Measurements from ENCODE around the gene CPT2.
"Not testable (repeated sequence)": the region's sequence is repeated elsewhere in the genome, so short reads cannot be mapped to it uniquely, and the experiment has no call there.

The CPT2 gene

GRCh38 chr1:53182716-53183094, 13.9 kb upstream of the CPT2 start:
- DNase-seq = no peak

DNA sequence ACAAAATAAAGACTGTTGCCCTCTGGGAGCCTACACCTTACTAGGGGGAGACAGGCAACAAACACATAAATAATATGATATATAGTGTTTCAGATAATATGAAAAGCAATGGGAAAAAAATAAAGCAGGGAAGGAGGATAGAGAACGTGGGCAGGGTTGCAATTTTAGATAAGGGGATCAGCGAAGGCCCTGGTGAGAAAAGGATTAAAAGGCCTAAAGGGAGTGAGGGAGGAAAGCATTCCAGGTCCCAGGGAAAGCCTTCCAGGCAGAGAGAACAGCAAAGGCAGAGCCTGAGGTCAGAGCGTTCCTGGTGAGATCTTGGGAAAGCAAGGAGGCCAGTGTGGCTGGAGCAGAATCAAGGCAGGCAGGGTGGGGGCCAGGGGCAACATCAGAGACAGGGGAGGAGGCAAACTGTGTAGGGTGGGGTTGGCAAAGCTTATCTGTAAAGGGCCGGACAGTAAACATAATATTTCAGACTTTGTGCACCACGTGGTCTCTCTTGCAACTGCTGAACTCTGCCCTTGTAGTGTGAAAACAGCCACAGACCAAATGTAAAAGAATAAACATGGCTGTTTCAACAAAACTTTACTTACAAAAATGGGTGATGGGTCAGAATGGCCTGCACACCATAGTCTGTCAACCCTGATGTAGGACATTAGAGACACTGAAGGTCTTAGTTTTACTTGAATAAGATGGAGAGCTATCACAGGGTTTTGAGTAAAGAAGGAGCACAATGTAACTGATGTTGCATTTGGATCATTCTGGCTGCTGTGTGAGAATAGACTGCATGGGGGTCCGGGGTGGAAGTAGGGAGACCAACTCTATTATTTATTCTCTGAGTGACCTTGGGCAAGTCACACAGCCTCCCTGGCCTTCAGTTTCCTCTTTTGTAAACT, 13.3 kb upstream of the CPT2 start:
- DNase-seq = no peak

DNA sequence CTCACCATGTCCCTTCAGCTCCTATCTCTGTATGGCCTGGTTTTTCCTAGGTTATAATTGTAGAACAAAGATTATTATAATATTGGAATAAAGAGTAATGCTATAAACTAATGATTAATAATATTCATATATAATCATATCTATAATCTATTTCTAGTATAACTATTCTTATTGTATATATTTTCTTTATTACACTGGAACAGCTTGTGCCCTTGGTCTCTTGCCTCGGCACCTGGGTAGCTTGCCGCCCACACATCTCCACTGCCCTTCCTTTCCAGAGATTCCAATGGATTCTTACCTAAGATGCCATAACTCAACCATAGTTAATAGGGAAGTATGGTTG, 10.7 kb upstream of the CPT2 start:
- DNase-seq = not testable (repeated sequence)

GRCh38 chr1:53186533-53186932, 10.1 kb upstream of the CPT2 start:
- DNase-seq = no peak

DNA sequence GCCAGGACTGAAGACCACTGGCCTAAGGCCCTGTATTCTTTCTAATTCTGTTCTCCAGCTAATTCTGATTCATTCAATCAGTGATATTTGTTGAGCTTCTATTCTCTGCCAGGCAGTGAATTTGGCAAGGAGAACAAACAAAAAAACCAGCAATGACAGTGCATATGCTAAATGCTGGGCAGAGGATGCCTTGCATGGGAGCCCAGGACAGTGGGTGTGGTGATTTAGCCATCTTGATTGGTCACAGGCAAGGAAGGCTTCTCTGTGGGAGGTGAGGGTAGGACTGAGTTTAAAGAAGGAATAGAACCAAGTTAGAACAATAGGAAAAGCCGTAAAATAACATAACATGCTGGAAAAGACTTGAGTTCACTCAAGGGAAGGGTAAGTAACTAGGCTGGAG, 9.2 kb upstream of the CPT2 start:
- DNase-seq = no peak

DNA sequence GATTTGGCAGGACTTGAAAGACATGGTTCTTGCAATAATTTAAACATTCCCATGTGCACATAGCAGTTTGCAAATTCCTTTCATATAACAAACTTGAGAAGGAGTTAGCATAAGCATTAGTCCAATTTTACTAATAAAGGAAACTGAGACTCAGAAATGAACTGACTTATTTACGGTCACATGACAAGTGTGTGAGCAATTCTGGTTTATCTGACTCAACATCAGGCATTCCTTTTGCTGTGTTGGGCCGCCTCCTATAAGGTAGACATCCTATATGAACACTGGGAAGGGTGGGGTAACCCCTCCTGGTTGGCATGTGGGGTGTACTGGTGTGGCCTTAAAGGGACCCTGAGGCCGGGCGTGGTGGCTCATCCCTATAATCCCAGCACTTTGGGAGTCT, 8.5 kb upstream of the CPT2 start:
- DNase-seq = no peak

- DNase-seq = no peak
Measured at GRCh38 chr1:53189061-53189460, 7.6 kb upstream of the CPT2 start.

- DNase-seq = no peak
Measured at GRCh38 chr1:53190210-53190611, 6.4 kb upstream of the CPT2 start.

- no peak for DNase-seq
Measured at GRCh38 chr1:53195246-53196016, 1.2 kb upstream of the CPT2 start.

DNA sequence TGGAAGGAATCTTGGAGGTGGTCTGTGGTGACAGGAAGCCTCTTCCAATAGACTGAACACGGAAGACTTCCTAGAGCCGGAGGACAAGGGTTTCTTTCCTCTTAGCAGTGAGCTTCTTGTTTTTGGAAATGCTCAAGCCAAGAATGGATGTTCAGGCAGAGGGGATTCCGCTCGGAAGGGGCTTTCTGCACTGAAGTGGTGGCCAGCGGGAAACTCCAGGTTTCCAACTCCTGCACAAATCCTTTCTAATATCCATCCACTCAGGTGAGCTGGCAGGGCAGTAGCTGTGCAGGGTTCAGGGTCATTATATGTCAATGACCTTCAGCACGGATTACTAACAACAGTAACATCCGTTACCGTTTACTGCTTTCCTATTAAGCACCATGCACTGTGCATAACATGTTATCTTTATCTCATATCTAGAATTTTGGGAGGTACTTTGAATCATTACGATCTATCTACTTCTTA, 573 bp upstream of the CPT2 start:
- no peak for DNase-seq

DNA sequence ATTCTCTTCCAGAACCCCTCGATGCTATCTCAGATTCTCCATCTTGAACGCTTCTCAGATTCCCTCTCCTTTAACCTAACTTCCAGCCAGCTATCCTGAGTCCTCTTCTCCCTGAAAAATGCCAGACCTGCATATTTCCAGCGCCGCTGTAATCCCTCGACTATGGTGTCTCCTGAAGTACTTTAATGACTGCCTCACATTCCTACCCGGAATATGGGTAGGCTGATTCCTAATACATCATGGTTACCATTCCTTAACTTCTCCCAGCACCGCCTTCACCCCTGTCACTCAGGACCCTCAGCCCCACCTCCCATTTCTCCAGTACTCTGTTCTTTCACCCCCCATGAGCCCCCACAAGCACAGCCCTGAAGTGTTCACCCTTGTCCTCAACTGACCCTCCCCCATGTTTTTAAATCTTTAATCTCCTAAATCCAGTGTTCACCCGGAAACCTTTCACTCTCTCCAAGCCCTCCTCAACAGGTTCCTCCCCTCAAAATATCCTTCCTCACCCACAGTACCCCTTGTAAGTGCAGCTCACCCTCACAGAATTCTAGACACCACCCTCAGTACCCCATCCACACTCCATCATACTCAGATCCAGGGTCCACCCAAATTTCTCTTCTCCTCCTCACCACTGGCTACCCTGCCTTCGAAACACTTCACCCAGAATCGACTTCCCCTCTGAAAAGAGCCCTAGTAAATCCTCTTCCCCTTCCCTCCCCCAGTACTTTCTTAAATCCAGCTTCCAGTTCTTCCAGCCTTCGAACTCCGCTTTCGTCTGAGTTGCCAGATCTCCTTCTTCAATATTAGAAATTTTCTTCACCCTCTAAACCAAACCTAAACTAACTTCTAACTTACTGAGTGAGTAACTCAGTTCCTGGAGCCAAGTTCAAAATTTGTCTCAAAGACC, 922 bp downstream of the CPT2 start:
- no peak for DNase-seq

DNA sequence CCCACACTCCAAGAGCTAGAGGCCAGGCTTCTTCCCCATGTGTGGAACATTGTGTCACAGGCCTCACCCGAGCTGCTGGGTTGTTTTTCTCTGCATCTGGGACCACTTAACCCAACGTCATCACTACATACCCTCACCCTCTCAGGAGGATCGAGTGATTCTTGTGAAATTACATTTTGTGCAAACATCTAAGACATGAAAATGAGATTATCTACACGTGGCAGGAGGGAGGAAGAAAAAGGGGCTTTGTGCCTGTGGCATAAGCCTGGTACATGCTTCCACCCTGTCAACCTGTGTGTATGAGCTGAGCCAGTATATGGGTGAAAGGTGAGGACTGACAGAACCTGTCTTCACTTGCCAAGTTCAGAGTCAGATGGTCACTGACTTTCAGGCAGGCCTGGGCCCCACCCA, 1.6 kb downstream of the CPT2 start:
- no peak for DNase-seq

- DNase-seq = no peak
Measured at GRCh38 chr1:53203466-53203865, 6.8 kb downstream of the CPT2 start.

GRCh38 chr1:53205496-53205895, 8.9 kb downstream of the CPT2 start:
- not testable (repeated sequence) for DNase-seq

GRCh38 chr1:53206083-53206685, 9.6 kb downstream of the CPT2 start:
- DNase-seq = not testable (repeated sequence)

DNA sequence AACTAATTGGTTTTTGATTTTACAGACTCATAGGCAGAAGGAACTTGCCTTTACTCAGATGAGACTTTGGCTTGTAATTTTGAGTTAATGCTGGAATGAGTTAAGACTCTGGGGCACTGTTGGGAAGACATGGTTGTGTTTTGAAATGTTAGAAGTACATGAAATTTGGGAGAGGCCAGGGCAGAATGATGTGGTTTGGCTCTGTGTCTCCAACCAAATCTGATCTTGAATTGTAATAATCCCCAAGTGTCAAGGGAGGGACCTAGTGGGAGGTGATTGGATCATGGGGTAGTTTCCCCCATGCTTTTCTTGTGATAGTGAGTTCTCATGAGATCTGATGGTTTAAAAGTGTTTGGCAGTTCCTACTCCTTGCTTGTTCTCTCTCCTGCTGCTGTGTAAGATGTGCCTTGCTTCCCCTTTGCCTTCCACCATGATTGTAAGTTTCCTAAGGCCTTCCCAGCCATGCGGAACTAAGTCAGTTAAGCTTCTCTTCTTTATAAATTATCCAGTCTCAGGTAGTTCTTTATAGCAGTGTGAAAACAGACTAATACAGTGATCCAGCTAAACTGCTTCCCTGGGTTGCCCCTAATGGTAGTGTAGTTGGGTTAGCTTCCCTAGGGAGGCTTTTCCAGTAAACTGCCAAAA, 10.2 kb downstream of the CPT2 start:
- no peak for DNase-seq

- no peak for DNase-seq
Measured at GRCh38 chr1:53207726-53208125, 11.1 kb downstream of the CPT2 start.

GRCh38 chr1:53210352-53210751, 13.7 kb downstream of the CPT2 start:
- DNase-seq = no peak

DNA sequence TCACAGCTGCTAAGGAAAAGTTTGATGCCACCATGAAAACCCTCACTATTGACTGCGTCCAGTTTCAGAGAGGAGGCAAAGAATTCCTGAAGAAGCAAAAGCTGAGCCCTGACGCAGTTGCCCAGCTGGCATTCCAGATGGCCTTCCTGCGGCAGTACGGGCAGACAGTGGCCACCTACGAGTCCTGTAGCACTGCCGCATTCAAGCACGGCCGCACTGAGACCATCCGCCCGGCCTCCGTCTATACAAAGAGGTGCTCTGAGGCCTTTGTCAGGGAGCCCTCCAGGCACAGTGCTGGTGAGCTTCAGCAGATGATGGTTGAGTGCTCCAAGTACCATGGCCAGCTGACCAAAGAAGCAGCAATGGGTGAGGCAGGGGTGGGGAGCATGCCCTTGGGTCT, 14.3 kb downstream of the CPT2 start:
- no peak for DNase-seq

DNA sequence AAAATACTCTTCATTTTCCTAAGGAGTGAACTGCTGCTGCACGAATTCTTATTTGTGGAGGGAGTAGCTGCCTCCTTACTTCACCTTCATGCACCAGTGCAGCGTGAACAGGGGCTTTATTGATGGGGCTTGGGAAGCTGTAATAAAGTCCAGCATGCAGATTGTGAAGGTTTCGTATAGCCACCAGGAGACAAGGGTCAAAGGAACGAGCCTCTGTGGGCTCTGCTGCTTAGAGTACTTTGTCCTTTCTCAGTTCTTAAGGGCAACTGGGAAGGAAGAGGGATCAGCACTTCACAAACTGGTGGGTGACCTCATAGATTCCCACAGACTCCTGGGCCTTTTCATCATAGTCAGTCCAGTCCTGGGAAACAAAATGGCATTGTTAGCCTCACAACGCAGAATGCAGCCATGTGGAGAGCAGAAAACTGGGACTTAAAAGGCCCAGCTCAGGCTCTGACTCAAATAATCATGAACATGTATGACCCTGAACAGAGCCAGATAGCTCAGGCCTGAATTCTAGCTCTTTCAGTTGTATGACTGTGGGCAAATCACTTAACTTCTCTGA, 17.8 kb downstream of the CPT2 start:
- DNase-seq = no peak

DNA sequence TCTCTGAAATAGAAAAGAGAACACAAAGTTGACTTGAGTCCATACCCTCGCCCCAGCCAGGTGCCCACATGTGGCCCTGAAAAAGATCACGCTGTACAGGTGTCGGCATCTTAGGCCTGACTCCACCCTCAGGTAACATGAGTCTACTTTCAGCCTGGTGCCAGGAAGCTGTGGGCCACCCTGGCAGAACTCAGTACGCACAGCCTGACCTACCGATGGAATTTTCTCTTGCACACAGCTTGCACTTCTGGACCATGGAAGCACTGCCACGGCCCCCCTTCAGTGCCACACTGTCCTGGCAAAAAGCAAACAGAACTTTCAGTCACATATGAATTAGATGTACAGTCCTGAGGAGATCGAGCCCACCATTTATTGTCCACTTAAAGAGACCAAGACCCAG, 21.6 kb downstream of the CPT2 start:
- no peak for DNase-seq

DNA sequence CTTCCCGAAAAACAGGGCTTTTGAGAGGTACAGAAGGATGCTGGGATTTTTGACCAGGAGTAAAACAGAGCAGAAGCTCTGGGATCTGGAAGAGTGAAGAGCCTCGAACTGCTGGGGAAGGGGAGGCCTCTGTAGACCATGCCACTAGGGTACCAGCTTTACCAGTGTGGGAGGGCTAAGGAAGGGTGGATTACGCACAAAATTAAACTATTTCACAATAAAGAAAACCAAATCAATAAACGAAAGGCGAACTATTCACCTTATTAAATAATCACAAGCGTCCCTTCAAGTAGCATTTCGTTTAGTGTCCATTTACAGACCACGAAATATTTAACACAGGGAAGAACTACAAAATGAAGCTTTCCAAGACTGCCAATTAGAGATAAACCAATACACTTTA, 23.1 kb downstream of the CPT2 start:
- DNase-seq = no peak

Data from CD4-positive, alpha-beta T cell treated with Interleukin-10 for 1 hour (primary cell).